Thyroid gland (tissue), 4 donors: ENCODE results near the gene PHAX. TPM values are rescaled to one million over a fixed set of nuclear protein-coding genes. Genes with fewer than 3 reads are reported as not detected.
"Not testable (repeated sequence)": the region's sequence is repeated elsewhere in the genome, so short reads cannot be mapped to it uniquely, and the experiment has no call there.

Source experiments
- DNase-seq, 2 donors: peaks; one replicate each; pipeline ENCODE4 v3.0.0-alpha.2; 2019
- H3K27ac ChIP-seq, 3 donors: fragments of 200-600 bp; sonication (generic); 1 replicate in 2 of 3; 2 replicates in 1 of 3; pipeline ENCODE4 v1.5.1; 2016 to 2019; ENCODE audit warnings: mild to moderate bottlenecking in 1 of 3, moderate library complexity in 1 of 3
- H3K27me3 ChIP-seq: fragments of 200-600 bp; sonication (generic); one replicate; pipeline ENCODE4 v1.5.1; 2019
- H3K36me3 ChIP-seq, 2 donors: fragments of 200-600 bp; sonication (generic); one replicate each; pipeline ENCODE4 v1.5.1; 2016 to 2019
- H3K4me1 ChIP-seq, 2 donors: fragments of 200-600 bp; sonication (generic); one replicate each; pipeline ENCODE4 v1.5.1; 2017 to 2019
- H3K4me3 ChIP-seq, 3 donors: fragments of 200-600 bp; sonication (generic); replicated peaks in 1 of 3; 1 replicate in 2 of 3; 2 replicates in 1 of 3; pipeline ENCODE4 v1.5.1; 2016; ENCODE audit warnings: mild to moderate bottlenecking in 1 of 3
- H3K9me3 ChIP-seq: fragments of 200-600 bp; sonication (generic); one replicate; pipeline ENCODE4 v1.5.1; 2017
- POLR2A ChIP-seq, 2 donors: fragments of 450-650 bp; IDR thresholded peaks; one replicate each; pipeline ENCODE4 v1.6.1; 2017; ENCODE audit warnings: antibody characterized with exemption in 2 of 2, mild to moderate bottlenecking in 2 of 2, moderate library complexity in 1 of 2
- WGBS, 2 donors: methylation state at CpG; one replicate each; pipeline ENCODE4 v1.1.5; 2017; 5-methylcytosine and 5-hydroxymethylcytosine counted together
- intact Hi-C: fragments of 100-400 bp; cut with DNase I; formaldehyde crosslinking; loops from one replicate; pipeline ENCODE4 v1.15.1; 2023
- total RNA-seq, 4 donors: library from RNA; depleted of rRNA; stranded (reverse); fragments of >200 nt; gene quantifications; one replicate each; pipeline ENCODE4 v1.2.3, GENCODE V29; 2016
- TF ChIP-seq, protein P1 (sequence below), 6 experiments: fragments of 200-600 bp in 3 of 6; fragments of 450-650 bp in 3 of 6; sonication (generic) in 3 of 6; IDR thresholded peaks; one replicate each; pipeline ENCODE4 v1.5.1; 2016 to 2019; ENCODE audit warnings: antibody characterized with exemption in 6 of 6, mild to moderate bottlenecking in 2 of 6, inconsistent platforms in 1 of 6, moderate library complexity in 1 of 6

Gene PHAX
- total RNA-seq, 4 donors from 2014 or later: 35.2 to 42.9 (median 40.0) TPM

DNA sequence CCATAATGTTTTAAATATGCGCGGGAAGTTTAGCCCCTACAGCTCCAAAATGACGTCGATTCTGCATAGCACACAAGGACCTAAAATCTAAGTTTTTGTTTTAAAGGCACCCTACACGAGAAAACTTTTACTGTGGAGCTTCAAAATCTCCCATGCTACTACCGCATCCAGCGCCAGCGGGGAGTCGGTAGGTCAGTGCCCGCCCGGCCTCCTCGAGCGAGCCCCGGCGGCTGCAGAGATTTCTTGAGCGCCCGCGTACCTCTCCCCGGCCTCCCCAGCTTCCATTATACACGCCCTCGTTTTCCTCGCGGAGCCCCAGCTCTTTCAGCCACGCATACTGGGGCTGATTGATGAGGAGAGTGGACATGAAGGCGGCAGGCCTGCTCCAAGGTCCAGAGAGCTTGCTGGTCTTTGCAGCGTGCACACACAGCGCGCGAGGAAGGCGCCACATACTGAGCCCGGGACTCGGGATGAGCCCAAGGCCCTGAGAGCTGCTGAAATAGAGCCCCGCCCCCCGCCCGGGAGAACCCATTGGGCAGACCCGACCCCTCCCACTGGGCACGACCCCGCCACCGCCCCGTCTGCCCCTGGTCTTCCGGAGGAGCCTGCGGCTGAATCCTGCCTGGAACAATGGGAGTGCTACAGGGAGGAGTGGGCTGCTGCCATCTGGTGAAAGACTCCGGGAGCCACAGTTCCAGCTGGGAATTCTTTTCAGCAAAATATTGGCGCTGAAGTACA is 5.8 kb upstream of the PHAX start, which contains the start of gene ALDH7A1:
Gene ALDH7A1 (minus strand): TSS at position 472 of the 738 bp plus-strand sequence. CDS start 21 bp downstream, at position 451.
- H3K9me3 ChIP-seq: no peaks in the 10 kb centered on the region
- DNase-seq: peak; percentile 95 to 97
- H3K36me3 ChIP-seq: no peaks in the 10 kb centered on the region
- intact Hi-C loops: loop anchor here (5.0 kb wide), 2 partner anchors 243 to 258 kb away; no protein-coding TSS in a partner anchor
- H3K27me3 ChIP-seq: no peaks in the 10 kb centered on the region
- peak within 1 kb of the TSS; percentile 62 to 78 (median 63) for H3K27ac ChIP-seq
- peak within 1 kb of the TSS; percentile 21 to 74 (median 49) for H3K4me3 ChIP-seq
- WGBS, 2 donors: 1 to 2% methylated on average over 14 to 30 of the region's 44 CpGs
- peaks cover 9 to 12% of the 10 kb centered on the region in 2 donors for H3K4me1 ChIP-seq
- TF ChIP-seq, protein P1, sequence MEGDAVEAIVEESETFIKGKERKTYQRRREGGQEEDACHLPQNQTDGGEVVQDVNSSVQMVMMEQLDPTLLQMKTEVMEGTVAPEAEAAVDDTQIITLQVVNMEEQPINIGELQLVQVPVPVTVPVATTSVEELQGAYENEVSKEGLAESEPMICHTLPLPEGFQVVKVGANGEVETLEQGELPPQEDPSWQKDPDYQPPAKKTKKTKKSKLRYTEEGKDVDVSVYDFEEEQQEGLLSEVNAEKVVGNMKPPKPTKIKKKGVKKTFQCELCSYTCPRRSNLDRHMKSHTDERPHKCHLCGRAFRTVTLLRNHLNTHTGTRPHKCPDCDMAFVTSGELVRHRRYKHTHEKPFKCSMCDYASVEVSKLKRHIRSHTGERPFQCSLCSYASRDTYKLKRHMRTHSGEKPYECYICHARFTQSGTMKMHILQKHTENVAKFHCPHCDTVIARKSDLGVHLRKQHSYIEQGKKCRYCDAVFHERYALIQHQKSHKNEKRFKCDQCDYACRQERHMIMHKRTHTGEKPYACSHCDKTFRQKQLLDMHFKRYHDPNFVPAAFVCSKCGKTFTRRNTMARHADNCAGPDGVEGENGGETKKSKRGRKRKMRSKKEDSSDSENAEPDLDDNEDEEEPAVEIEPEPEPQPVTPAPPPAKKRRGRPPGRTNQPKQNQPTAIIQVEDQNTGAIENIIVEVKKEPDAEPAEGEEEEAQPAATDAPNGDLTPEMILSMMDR (IDR thresholded peaks at IDR 0.05): peak; percentile 19 to 74 (median 58)
- peak; percentile 24 to 87 for TF ChIP-seq POLR2A (IDR thresholded peaks at IDR 0.05)

DNA sequence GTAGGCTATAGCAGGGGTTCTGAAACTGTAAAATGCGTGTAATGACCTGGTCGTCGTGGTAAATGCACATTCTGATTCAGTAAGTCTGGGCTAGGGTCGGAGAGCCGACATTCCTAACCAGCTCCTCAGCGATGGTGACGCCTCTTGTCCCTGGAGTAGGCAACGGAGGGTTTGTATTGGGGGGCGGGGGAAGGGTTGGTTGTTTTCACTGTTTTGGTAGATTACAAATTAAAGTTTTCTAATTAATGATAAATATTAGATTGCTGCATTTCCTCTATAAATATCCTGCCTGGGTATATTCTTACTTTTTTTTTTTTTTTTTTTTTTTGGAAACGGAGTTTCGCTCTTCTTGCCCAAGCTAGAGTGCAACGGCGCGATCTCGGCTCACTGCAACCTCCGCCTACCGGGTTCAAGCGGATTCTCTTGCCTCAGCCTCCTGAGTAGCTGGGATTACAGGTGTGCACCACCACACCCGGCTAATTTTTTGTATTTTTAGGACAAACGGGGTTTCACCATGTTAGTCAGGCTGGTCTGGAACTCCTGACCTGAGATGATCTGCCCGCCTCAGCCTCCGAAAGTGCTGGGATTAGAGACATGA is 5.2 kb upstream of the PHAX start:
- Histone ChIP-seq H3K27ac (peak overlapping the region in 1 of 3 donors; percentile 62), H3K4me1 (peaks cover 9 to 12% of the 10 kb centered on the region in 2 donors), H3K4me3 (peak overlapping the region in 1 of 3 donors; percentile 49), H3K9me3 (no peaks in the 10 kb centered on the region), H3K36me3 (no peaks in the 10 kb centered on the region), H3K27me3 (no peaks in the 10 kb centered on the region)
- intact Hi-C loops: loop anchor here (5.0 kb wide), 2 partner anchors 243 to 258 kb away; no protein-coding TSS in a partner anchor
- TF ChIP-seq, protein P1 (IDR thresholded peaks at IDR 0.05): no peak
- TF ChIP-seq POLR2A (IDR thresholded peaks at IDR 0.05): no peak
- peak in 1 of 2 donors; percentile 14 for DNase-seq
- WGBS, 2 donors: 63% methylated on average over 22 of the region's 22 CpGs

GRCh38 chr5:126597156-126597555 is 3.6 kb upstream of the PHAX start:
- Histone ChIP-seq H3K4me1 (peaks cover 16 to 21% of the 10 kb centered on the region in 2 donors), H3K27me3 (no peaks in the 10 kb centered on the region), H3K4me3 (no peak overlapping the region), H3K36me3 (no peaks in the 10 kb centered on the region), H3K9me3 (no peaks in the 10 kb centered on the region), H3K27ac (no peak overlapping the region)
- 89 to 93% methylated on average over 4 of the region's 4 CpGs for WGBS, 2 donors
- intact Hi-C loops: loop anchor here (5.0 kb wide), 2 partner anchors 245 to 260 kb away; no protein-coding TSS in a partner anchor
- DNase-seq: no peak
- TF ChIP-seq, protein P1 (IDR thresholded peaks at IDR 0.05): no peak
- no peak for TF ChIP-seq POLR2A (IDR thresholded peaks at IDR 0.05)

- 89 to 97% methylated on average over 7 of the region's 7 CpGs for WGBS, 2 donors
- no peak overlapping the region for H3K27ac ChIP-seq
- H3K36me3 ChIP-seq: peaks cover 3 to 9% of the 10 kb centered on the region in 2 donors
- intact Hi-C loops: loop anchor here (5.0 kb wide), 2 partner anchors 247 to 262 kb away; no protein-coding TSS in a partner anchor
- H3K9me3 ChIP-seq: no peaks in the 10 kb centered on the region
- H3K27me3 ChIP-seq: no peaks in the 10 kb centered on the region
- no peak for DNase-seq
- H3K4me3 ChIP-seq: no peak overlapping the region
- peaks cover 10 to 11% of the 10 kb centered on the region in 2 donors for H3K4me1 ChIP-seq
- TF ChIP-seq, protein P1 (IDR thresholded peaks at IDR 0.05): no peak
- TF ChIP-seq POLR2A (IDR thresholded peaks at IDR 0.05): no peak
These were observed 1.2 kb upstream of the PHAX start for GRCh38 chr5:126599499-126599898.

DNA sequence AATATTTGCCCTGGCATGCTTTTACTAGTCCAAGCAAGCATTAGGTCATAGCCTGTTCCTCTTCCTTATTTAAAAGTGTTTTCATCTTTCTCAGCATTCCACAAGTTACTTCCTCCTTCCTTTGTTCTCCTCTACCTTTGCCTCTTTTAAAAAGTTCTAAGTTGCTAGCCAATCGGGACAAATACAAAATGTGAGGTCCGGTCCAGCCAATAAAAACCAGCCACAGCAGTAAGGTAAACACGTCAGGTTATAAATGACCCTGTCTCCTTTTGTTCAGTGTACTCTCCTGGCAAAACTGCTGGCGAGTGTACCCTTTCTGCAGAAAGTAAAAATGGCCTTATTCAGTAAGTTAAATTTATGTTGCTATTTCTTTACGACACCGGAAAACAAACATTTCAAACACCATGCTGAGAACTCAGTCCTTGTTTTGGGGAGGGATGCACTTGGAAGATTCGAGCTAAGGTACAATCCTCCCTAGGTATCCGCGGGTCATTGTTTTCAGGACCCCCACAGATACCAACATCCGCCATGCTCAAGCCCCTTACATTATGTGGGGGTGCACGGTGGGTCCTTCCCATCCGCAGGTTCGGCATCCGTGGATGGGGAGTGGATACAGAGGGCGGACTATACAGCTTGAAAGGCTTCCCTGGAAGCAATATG is 646 bp upstream of the PHAX start:
- H3K27ac ChIP-seq: peak overlapping the region in 2 of 3 donors; percentile 71 to 90
- WGBS, 2 donors: 57 to 58% methylated on average over 15 of the region's 15 CpGs
- peaks cover 10 to 13% of the 10 kb centered on the region in 2 donors for H3K4me1 ChIP-seq
- peaks cover 7 to 12% of the 10 kb centered on the region in 2 donors for H3K36me3 ChIP-seq
- H3K9me3 ChIP-seq, H3K27me3 ChIP-seq, DNase-seq: not testable (repeated sequence)
- intact Hi-C loops: loop anchor here (5.0 kb wide), 2 partner anchors 248 to 263 kb away; no protein-coding TSS in a partner anchor
- H3K4me3 ChIP-seq: peak overlapping the region in 1 of 3 donors; percentile 99
